Stimulated activated CD4-positive, alpha-beta T cell treated with anti-CD3 and anti-CD28 coated beads, Interleukin-12 subunit alpha, Interleukin-12 subunit beta, amount 100 ng/mL, for 48 hours (primary cell): ENCODE measurements around the gene POU5F1.
"Not testable (repeated sequence)": the region's sequence is repeated elsewhere in the genome, so short reads cannot be mapped to it uniquely, and the experiment has no call there.

Source experiments
- DNase-seq, 3 donors: peaks; one replicate each; pipeline ENCODE4 v3.0.0-alpha.2; 2020; ENCODE audit warnings: low read depth in 2 of 3, low spot score in 1 of 3

Gene POU5F1

DNA sequence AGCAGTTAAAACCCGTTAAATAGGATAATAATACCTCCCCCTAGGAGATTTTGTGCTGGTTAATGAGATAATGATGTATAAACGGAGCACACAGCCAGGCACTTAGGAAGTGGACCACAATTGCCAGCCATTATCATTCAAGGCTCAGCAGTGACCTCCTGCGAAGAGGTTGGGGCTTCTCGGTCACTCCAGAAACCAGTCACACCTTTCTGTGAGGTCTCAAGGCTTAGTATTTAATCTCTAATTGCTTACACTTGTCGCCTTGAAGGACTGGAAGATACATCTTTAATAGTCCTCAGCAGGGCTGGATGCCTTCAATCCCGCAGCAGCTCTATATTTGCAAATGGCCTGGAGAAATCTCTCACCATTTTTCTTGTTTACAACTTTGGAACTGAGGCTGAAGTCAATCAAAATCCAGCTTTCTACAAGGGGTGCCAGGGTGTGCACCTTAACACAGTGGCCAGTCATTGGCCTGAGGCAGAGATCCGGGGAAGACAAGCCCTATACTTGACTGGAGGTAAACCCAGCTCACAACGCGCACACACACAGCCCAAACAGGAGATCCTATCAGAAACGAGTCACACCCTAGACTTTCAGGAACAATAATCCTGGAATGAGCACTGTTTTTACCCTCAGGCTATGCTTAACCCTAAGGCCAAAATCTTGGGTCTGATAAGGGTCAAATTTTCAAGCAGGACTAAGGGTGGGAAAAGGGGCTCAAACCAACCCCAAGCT is 1.2 kb downstream of the POU5F1 start:
- no peak for DNase-seq

DNA sequence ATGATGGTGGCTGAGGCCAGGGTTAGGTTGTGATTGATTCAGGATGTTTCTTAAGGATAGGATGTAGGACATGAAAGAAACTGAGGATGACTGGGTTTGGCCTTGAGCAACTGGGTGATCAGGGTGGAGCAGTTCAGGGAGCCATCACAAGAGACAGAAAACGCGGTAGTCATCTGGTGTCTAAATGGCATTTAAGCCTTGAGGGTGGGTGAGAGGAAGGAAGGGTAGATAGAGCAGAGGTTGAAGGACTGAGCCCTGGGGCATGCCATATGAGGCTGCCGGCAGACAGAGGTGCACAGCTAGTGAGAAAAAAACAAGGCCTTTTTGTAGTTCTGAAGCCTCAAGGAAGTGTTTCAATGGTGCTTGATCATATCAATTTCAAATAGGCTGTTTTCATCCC is 1.9 kb downstream of the POU5F1 start:
- DNase-seq = no peak

- DNase-seq = no peak
Observed at GRCh38 chr6:31165986-31166385, 4.5 kb downstream of the POU5F1 start.

- not testable (repeated sequence) for DNase-seq
Observed at GRCh38 chr6:31165064-31165832, 5.2 kb downstream of the POU5F1 start.

- not testable (repeated sequence) for DNase-seq
Observed at GRCh38 chr6:31164475-31165063, 5.9 kb downstream of the POU5F1 start.

DNA sequence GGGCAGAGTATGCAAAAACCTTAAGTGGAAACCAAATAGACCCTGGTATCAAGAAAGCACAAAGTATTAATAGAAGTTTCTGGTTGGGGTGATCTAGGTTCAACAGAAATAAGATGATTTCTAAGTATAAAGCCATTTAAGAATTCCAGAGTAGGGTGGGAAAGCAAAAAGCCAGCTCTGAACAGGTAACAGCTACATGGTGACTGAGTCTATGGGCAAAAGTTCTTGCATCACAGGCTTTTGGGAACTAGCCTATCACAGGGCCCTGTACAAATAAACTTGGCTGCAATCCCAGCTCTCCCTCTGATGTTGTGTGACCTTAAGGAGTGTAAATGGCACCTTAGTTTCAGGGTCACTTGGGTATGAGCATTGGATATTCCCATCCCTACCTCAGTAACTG is 6.6 kb downstream of the POU5F1 start:
- DNase-seq = no peak

DNA sequence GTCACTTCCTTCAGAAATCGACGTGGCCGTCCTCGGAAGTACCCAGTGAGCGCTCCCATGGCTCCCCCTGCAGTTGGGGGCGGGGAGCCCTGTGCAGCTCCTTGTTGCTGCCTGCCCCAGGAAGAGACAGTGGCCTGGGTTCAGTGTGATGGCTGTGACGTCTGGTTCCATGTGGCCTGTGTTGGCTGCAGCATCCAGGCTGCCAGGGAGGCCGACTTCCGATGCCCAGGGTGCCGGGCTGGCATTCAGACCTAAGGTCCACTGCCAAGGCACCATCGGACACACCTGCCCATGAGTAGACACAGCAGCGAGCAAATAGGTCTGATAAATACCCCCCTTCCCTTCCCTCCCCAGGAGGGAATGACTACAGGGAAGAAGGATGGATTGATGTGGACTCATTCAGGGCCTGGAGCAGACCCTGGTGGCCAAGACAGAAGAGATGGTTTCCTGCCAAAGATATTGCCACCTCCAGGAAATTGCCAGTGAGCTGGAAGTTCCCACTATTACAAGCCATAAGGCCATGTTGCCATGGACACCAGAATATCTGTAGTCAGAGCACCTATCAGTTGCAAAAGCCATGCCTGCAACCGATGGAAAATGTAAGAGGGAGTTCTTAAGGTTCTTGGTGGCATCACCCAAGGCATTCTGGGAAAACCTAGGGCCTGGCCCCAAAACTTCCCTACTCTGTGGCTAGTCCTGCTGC is 7.9 kb downstream of the POU5F1 start:
- DNase-seq = no peak

DNA sequence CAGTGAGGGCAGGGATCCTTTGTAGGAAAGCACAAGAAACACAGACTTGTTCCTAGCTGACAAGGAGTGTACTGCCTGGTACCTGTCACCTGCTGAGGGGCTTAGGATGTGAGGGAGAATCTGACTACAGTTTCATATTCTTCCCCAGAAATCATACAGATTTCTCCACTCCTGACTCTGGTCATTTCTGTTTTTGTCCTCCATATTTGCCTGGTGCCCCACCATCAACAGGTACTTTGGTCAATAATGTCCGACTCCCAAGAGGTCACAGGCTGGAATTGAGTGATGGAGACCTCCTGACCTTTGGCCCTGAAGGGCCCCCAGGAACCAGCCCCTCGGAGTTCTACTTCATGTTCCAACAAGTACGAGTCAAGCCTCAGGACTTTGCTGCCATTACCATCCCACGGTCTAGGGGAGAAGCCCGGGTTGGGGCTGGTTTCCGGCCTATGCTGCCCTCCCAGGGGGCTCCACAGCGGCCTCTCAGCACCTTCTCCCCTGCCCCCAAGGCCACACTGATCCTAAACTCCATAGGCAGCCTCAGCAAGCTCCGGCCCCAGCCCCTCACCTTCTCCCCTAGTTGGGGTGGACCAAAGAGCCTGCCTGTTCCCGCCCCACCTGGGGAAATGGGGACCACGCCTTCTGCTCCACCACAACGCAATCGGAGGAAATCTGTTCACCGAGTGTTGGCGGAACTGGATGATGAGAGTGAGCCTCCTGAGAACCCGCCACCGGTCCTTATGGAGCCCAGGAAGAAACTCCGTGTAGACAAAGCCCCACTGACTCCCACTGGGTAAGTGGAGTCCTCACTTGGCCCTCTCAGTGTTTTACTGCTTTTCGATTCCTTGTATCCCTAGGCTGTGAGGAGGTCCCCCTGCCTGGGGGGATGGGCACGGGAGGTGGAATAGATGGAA is 9.0 kb downstream of the POU5F1 start:
- no peak for DNase-seq

DNA sequence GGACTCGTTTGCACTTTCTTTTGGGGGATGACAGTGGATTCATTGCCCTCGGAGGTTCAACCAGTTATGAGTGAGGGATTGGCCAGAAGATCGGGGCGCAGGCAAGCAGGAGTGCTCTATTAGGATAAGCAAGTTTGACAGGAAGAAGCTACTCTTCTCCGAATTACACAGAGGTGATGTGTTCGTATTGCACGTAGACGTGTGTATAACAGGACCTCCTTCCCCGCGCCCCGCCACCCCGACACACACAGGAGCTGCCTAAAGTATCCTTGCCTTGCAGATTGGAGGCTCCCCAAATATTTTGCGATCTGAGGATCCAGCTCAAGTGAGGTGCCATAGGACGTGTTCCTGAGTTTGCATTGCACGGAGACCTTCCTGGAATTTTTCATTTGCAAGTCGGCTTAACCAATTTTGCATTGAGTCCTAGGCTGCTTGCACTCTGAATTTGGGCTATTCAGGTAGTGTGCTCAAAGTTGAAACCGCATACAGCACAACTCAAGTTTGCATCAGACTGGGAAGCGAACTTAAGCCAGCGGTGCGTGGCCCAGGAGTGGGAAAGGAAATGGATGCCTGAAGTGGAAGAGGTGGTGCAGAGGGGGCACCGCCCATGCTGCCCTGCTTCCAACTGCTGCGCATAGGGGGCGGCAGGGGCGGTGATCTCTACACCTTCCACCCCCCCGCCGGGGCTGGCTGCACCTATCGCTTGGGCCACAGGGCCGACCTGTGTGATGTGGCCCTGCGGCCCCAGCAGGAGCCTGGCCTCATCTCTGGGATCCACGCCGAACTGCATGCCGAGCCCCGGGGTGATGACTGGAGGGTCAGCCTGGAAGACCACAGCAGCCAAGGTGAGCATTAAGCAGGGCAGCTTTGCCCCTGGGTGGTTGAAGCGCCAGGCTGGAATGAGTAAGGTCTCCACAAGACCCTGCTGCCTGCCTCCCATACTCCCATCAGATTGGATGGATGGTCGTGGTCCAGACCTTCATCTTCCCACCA is 11.3 kb downstream of the POU5F1 start:
- peak in 2 of 3 donors; percentile 9 to 18 for DNase-seq

- peak; percentile 97 to 98 (median 98) for DNase-seq
Observed at GRCh38 chr6:31158140-31158862, 12.2 kb downstream of the POU5F1 start, which contains the start of gene TCF19. Gene TCF19, plus strand, starts transcription at chr6:31158589. Its CDS starts 881 bp downstream, at chr6:31159470.

GRCh38 chr6:31157513-31158139 is 12.9 kb downstream of the POU5F1 start, which contains the start of gene CCHCR1:
Gene CCHCR1, minus strand, starts transcription at chr6:31157802. Its CDS starts 202 bp downstream, at chr6:31157600.
- DNase-seq = no peak

- no peak for DNase-seq
Observed at GRCh38 chr6:31156641-31157040, 13.8 kb downstream of the POU5F1 start.

DNA sequence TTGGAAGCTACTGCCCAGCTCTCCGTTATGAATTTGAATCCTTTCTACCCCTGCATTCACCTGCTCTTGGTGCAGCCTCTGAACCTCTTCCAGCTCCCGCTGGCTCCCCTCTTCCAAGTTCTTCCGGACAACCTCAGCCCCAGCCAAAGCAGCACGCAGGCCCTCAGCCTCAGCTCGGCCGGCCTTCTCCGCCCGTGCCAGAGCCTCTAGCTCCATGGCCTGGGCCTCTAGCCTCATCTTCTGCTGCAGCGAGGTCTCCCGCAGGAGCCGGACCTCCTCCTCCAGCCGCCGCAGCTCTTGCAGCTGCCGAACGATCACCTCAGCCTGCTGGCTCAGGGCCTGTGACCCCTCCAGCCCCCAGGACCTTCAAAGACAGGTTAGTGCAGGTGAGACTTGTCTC is 16.0 kb downstream of the POU5F1 start:
- no peak for DNase-seq

DNA sequence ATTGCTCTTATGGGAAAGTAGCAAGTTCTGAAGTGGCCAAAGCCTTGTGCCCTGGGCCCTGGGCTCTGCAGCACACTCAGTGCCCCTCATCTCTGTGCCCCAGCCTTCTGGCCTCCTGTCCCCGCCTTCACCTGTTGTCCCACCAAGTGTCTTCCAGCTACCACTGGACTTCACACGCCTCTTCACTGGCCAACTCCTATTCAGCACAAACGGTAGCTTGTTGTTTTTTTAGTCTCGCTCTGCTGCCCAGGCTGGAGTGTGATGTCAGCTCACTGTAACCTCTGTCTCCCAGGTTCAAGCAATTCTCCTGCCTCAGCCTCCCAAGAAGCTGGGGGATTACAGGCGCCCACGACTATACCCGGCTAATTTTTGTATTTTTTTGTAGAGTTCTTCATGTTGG is 17.7 kb downstream of the POU5F1 start:
- DNase-seq = no peak

- DNase-seq = no peak
Observed at GRCh38 chr6:31149827-31150447, 20.5 kb downstream of the POU5F1 start.

DNA sequence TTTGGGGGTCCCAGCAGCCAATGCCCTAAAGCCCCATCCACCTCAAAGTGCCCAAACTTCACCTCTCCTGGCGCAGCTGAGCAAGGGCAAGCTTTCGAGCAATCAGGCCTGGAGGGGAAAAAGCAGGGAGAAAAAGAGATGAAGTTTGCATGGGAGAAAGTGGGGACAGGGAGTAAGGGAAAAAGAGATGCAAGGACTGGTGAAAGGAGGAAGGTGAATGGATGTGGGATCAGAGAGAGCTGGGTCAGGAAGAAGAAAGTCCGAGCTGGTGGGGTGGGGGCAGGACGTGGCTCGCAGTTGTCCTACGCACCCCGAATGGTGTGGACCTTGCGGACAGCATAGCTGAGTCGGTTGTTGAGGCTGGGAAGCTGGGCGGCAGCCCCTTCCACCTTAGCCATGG is 25.1 kb downstream of the POU5F1 start:
- DNase-seq = no peak

DNA sequence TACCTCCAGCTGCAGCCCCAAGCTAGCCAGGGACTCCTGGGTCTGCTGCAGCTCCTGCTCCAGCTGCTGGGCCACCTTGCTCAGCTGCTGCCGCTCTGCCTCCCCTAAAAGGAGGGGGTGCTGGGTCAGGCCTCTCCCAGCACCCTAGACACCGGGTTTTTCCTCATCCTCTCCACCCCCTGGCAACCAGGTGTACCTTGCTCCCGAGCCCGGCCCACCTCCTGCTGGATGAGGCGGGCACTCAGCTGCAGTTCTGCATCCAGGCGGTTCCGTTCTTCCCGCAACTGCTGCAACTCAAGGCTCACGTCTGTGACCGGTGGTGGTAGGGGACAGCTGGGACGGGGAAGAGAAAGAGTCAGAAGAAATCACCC is 25.5 kb downstream of the POU5F1 start:
- DNase-seq = no peak
